GM18505 (cell line): ENCODE results near the gene EZR.

ENCODE experiments used
- ATAC-seq: cut with Tn5 transposase; IDR thresholded peaks from one replicate; pipeline ENCODE4 v1.9.1; 2021; ENCODE audit not compliant: unreplicated experiment
- POLR2A ChIP-seq: IDR thresholded peaks from 4 replicates; pipeline ENCODE4 v1.6.1; 2011; ENCODE audit warnings: borderline replicate concordance; ENCODE audit not compliant: insufficient read depth, insufficient read length; ENCODE audit errors: extremely low read depth

EZR gene

GRCh38 chr6:158778005-158778527, 41.1 kb downstream of the EZR start:
- ATAC-seq = no peak

GRCh38 chr6:158777510-158777909, 41.7 kb downstream of the EZR start:
- TF ChIP-seq POLR2A = no peak
- ATAC-seq = no peak

More at GRCh38 chr6:158778005-158778527, 41.1 kb downstream of the EZR start:
- TF ChIP-seq POLR2A = no peak

- no peak for ATAC-seq
- no peak for TF ChIP-seq POLR2A
These were observed 42.4 kb downstream of the EZR start for GRCh38 chr6:158776737-158777136.

- ATAC-seq = no peak
- no peak for TF ChIP-seq POLR2A
These were observed 43.3 kb downstream of the EZR start for GRCh38 chr6:158775832-158776231.

GRCh38 chr6:158774717-158775449, 44.3 kb downstream of the EZR start:
- TF ChIP-seq POLR2A = no peak
- no peak for ATAC-seq

- ATAC-seq = no peak
- TF ChIP-seq POLR2A = no peak
These were observed 45.4 kb downstream of the EZR start for GRCh38 chr6:158773581-158774449.

GRCh38 chr6:158772851-158773371, 46.3 kb downstream of the EZR start:
- no peak for TF ChIP-seq POLR2A
- no peak for ATAC-seq

GRCh38 chr6:158772172-158772571, 47.0 kb downstream of the EZR start:
- no peak for ATAC-seq
- TF ChIP-seq POLR2A = no peak

GRCh38 chr6:158771399-158772152, 47.6 kb downstream of the EZR start:
- peak; percentile 25 for TF ChIP-seq POLR2A
- no peak for ATAC-seq

- ATAC-seq = no peak
- no peak for TF ChIP-seq POLR2A
These were observed 48.4 kb downstream of the EZR start for GRCh38 chr6:158770533-158771330.

- TF ChIP-seq POLR2A = peak; percentile 13
- ATAC-seq = no peak
These were observed 49.3 kb downstream of the EZR start for GRCh38 chr6:158769771-158770432.
